DND-41 (cell line): ENCODE data around the gene GAGE12J.

Source experiments
- CTCF ChIP-seq: IDR thresholded peaks from 2 replicates; pipeline ENCODE4 v1.5.1; 2012; ENCODE audit warnings: borderline replicate concordance, low read length, moderate library complexity, mild to moderate bottlenecking; ENCODE audit not compliant: poor library complexity, severe bottlenecking; ENCODE audit errors: extremely low read depth
- EZH2 ChIP-seq: IDR thresholded peaks from 3 replicates; pipeline ENCODE4 v1.6.1; 2012; ENCODE audit warnings: borderline replicate concordance, low read depth, mild to moderate bottlenecking, moderate library complexity, low read length, inconsistent platforms; ENCODE audit not compliant: severe bottlenecking

- TF ChIP-seq CTCF = no peak
- no peak for TF ChIP-seq EZH2
These were observed 21.1 kb upstream of the GAGE12J start for GRCh38 chrX:49300703-49301102.
